Measurements from ENCODE around the gene LRRC8D. TPM values are rescaled to one million over a fixed set of nuclear protein-coding genes. Genes with fewer than 3 reads are reported as not detected.

LRRC8D gene
- total RNA-seq, 2 donors from 2014 or later = 9.0 to 10.9 TPM

GRCh38 chr1:89806616-89807015 lies 14.2 kb upstream of the LRRC8D start:
- Histone ChIP-seq H3K9me3 (no peaks in the 10 kb centered on the region), H3K4me1 (no peaks in the 10 kb centered on the region), H3K36me3 (no peaks in the 10 kb centered on the region), H3K27ac (no peak overlapping the region), H3K27me3 (no peaks in the 10 kb centered on the region), H3K4me3 (no peak overlapping the region)
- TF ChIP-seq CTCF (IDR thresholded peaks at IDR 0.05) = no peak
- no peak for DNase-seq (ENCODE audit: low spot score)

- TF ChIP-seq CTCF (IDR thresholded peaks at IDR 0.05) = no peak
- no peaks in the 10 kb centered on the region for H3K4me1 ChIP-seq
- H3K27me3 ChIP-seq = no peaks in the 10 kb centered on the region
- DNase-seq (ENCODE audit: low spot score) = no peak
- H3K4me3 ChIP-seq = no peak overlapping the region
- no peaks in the 10 kb centered on the region for H3K9me3 ChIP-seq
- H3K27ac ChIP-seq = no peak overlapping the region
- H3K36me3 ChIP-seq = no peaks in the 10 kb centered on the region
These were observed 13.3 kb upstream of the LRRC8D start for GRCh38 chr1:89807503-89807902.

- no peaks in the 10 kb centered on the region for H3K36me3 ChIP-seq
- no peak for TF ChIP-seq CTCF (IDR thresholded peaks at IDR 0.05)
- H3K9me3 ChIP-seq = no peaks in the 10 kb centered on the region
- no peak overlapping the region for H3K4me3 ChIP-seq
- no peaks in the 10 kb centered on the region for H3K4me1 ChIP-seq
- no peak for DNase-seq (ENCODE audit: low spot score)
- H3K27ac ChIP-seq = no peak overlapping the region
- H3K27me3 ChIP-seq = no peaks in the 10 kb centered on the region
These were observed 12.8 kb upstream of the LRRC8D start for GRCh38 chr1:89807983-89808382.

GRCh38 chr1:89808441-89809117 lies 12.3 kb upstream of the LRRC8D start:
- no peaks in the 10 kb centered on the region for H3K9me3 ChIP-seq
- H3K36me3 ChIP-seq = no peaks in the 10 kb centered on the region
- no peak for TF ChIP-seq CTCF (IDR thresholded peaks at IDR 0.05)
- no peaks in the 10 kb centered on the region for H3K27me3 ChIP-seq
- no peak for DNase-seq (ENCODE audit: low spot score)
- H3K4me1 ChIP-seq = no peaks in the 10 kb centered on the region
- no peak overlapping the region for H3K27ac ChIP-seq
- H3K4me3 ChIP-seq = no peak overlapping the region

- Histone ChIP-seq H3K9me3 (no peaks in the 10 kb centered on the region), H3K36me3 (no peaks in the 10 kb centered on the region), H3K27ac (no peak overlapping the region), H3K27me3 (no peaks in the 10 kb centered on the region), H3K4me1 (no peaks in the 10 kb centered on the region), H3K4me3 (no peak overlapping the region)
- no peak for TF ChIP-seq CTCF (IDR thresholded peaks at IDR 0.05)
- DNase-seq (ENCODE audit: low spot score) = no peak
These were observed 11.3 kb upstream of the LRRC8D start for GRCh38 chr1:89809556-89809955.

GRCh38 chr1:89810302-89810701 lies 10.5 kb upstream of the LRRC8D start:
- Histone ChIP-seq H3K4me1 (no peaks in the 10 kb centered on the region), H3K27ac (no peak overlapping the region), H3K4me3 (no peak overlapping the region), H3K36me3 (no peaks in the 10 kb centered on the region), H3K9me3 (no peaks in the 10 kb centered on the region), H3K27me3 (no peaks in the 10 kb centered on the region)
- no peak for TF ChIP-seq CTCF (IDR thresholded peaks at IDR 0.05)
- DNase-seq (ENCODE audit: low spot score) = no peak
